Subcutaneous preadipocyte (primary cell): ENCODE results near the gene PPIP5K1. TPM values are rescaled to one million over a fixed set of nuclear protein-coding genes. Genes with fewer than 3 reads are reported as not detected.

Experiments used
- small RNA-seq: library from RNA; depleted of rRNA; stranded (forward); fragments of <200 nt; gene quantifications from one replicate; pipeline ENCODE3, GENCODE V24; 2012
- total RNA-seq: library from RNA; depleted of rRNA; stranded (reverse); fragments of >200 nt; gene quantifications from 2 replicates; pipeline ENCODE4 v1.2.3, GENCODE V29; 2012

PPIP5K1 gene
- total RNA-seq: 12.5 and 24.8 TPM in 2 replicates

GRCh38 chr15:43589778-43590466 lies at the start of gene PPIP5K1:
Gene PPIP5K1 (minus strand): TSS chr15:43590208. CDS start chr15:43584504, 5,704 bp downstream.

GRCh38 chr15:43618700-43619099 lies 28.7 kb upstream of the PPIP5K1 start, which contains the start of gene STRC:
Gene STRC (minus strand): TSS chr15:43618800. CDS start chr15:43618722, 78 bp downstream.

GRCh38 chr15:43593328-43594190 lies 3.6 kb upstream of the PPIP5K1 start, which contains the start of gene CKMT1B:
Gene CKMT1B (plus strand): TSS chr15:43594027. CDS start chr15:43594219, 192 bp downstream.

GRCh38 chr15:43517354-43518196 lies 72.4 kb downstream of the PPIP5K1 start, which contains the start of gene MAP1A:
Gene MAP1A (plus strand): TSS chr15:43517608. CDS start chr15:43521474, 3,866 bp downstream.

GRCh38 chr15:43492673-43493601 lies 97.1 kb downstream of the PPIP5K1 start, which contains the start of gene TP53BP1:
Gene TP53BP1 (minus strand): TSS chr15:43493156. CDS start chr15:43493043, 113 bp downstream.

Small RNA genes lying within 50 kb of the gene (small RNA-seq; reads per million reads assigned to genes)
- gene RNU6-554P (not detected), gene RNU6-610P (not detected)

Other genes starting within 250 kb of the PPIP5K1 start
- gene ZSCAN29, start 219.2 kb downstream of the PPIP5K1 start, total RNA-seq: 15.1 and 25.6 TPM in 2 replicates
- 9.6 and 17.6 TPM in 2 replicates for gene TUBGCP4, start 219.1 kb downstream of the PPIP5K1 start, total RNA-seq
- gene TP53BP1, start 97.1 kb downstream of the PPIP5K1 start, total RNA-seq: 43.4 and 61.0 TPM in 2 replicates
- gene MAP1A, start 72.6 kb downstream of the PPIP5K1 start, total RNA-seq: 45.4 and 72.8 TPM in 2 replicates
- not detected in 2 replicates for gene CKMT1B, start 3.8 kb upstream of the PPIP5K1 start, total RNA-seq
- 0.73 TPM in 1 of 2 replicates, not detected in the other for gene STRC, start 28.6 kb upstream of the PPIP5K1 start, total RNA-seq
- gene CATSPER2, start 58.6 kb upstream of the PPIP5K1 start, total RNA-seq: 0.39 and 1.5 TPM in 2 replicates
- not detected in 2 replicates for gene CKMT1A, start 103.7 kb upstream of the PPIP5K1 start, total RNA-seq
- 125 and 138 TPM in 2 replicates for gene PDIA3, start 156.2 kb upstream of the PPIP5K1 start, total RNA-seq
- gene ELL3, start 186.8 kb upstream of the PPIP5K1 start, total RNA-seq: 0.37 and 0.78 TPM in 2 replicates
- gene SERF2, start 202.1 kb upstream of the PPIP5K1 start, total RNA-seq: 199 and 334 TPM in 2 replicates
- gene SERINC4, start 210.0 kb upstream of the PPIP5K1 start, total RNA-seq: 0.20 TPM in 1 of 2 replicates, not detected in the other
- 7.2 and 8.1 TPM in 2 replicates for gene HYPK, start 210.4 kb upstream of the PPIP5K1 start, total RNA-seq
- 17.6 and 18.8 TPM in 2 replicates for gene MFAP1, start 234.5 kb upstream of the PPIP5K1 start, total RNA-seq
- 15.4 and 31.7 TPM in 2 replicates for gene WDR76, start 236.8 kb upstream of the PPIP5K1 start, total RNA-seq